Stimulated activated CD8-positive, alpha-beta memory T cell treated with anti-CD3 and anti-CD28 coated beads, Interleukin-15, amount 100 ng/mL, for 1 hour (primary cell): ENCODE measurements around the gene WSB1.
A peak's percentile ranks its signal among the peaks of the same experiment; 100 is the strongest.
"Not testable (repeated sequence)": the region's sequence is repeated elsewhere in the genome, so short reads cannot be mapped to it uniquely, and the experiment has no call there.

ENCODE experiments used
- DNase-seq: peaks from one replicate; pipeline ENCODE4 v3.0.0-alpha.2; 2020; ENCODE audit warnings: low read depth

The WSB1 gene, protein sequence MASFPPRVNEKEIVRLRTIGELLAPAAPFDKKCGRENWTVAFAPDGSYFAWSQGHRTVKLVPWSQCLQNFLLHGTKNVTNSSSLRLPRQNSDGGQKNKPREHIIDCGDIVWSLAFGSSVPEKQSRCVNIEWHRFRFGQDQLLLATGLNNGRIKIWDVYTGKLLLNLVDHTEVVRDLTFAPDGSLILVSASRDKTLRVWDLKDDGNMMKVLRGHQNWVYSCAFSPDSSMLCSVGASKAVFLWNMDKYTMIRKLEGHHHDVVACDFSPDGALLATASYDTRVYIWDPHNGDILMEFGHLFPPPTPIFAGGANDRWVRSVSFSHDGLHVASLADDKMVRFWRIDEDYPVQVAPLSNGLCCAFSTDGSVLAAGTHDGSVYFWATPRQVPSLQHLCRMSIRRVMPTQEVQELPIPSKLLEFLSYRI

DNA sequence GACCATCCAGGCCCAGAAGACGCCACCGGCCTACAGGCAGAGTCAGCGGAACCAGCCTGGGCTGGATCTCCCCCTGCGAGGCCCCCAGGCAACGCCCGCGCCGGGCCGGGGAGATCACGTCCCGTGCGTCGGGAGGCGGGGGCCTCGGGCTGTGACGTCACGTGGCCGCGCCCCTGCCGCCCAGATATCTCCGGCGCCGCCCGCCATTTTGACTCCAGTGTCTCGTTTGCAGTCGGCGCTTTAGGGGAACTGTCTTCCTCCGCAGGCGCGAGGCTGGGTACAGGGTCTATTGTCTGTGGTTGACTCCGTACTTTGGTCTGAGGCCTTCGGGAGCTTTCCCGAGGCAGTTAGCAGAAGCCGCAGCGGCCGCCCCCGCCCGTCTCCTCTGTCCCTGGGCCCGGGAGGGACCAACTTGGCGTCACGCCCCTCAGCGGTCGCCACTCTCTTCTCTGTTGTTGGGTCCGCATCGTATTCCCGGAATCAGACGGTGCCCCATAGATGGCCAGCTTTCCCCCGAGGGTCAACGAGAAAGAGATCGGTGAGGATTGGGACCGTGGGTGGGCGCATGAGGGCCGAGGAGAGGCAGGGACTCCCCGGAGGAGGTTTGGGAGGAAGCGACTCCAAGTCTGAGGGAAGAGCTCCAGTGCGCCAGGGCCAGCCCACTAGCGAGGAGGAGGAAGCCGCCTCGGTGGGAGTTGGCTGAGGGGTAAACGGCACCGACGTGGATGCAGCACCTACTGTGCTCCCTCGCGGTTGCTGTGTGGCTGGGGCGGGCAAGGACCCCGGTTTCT, at the start of gene WSB1:
Gene WSB1, plus strand, starts transcription at position 217 of the 791 bp plus-strand sequence. Its CDS starts 282 bp downstream, at position 499.
- DNase-seq = peak; percentile 81

DNA sequence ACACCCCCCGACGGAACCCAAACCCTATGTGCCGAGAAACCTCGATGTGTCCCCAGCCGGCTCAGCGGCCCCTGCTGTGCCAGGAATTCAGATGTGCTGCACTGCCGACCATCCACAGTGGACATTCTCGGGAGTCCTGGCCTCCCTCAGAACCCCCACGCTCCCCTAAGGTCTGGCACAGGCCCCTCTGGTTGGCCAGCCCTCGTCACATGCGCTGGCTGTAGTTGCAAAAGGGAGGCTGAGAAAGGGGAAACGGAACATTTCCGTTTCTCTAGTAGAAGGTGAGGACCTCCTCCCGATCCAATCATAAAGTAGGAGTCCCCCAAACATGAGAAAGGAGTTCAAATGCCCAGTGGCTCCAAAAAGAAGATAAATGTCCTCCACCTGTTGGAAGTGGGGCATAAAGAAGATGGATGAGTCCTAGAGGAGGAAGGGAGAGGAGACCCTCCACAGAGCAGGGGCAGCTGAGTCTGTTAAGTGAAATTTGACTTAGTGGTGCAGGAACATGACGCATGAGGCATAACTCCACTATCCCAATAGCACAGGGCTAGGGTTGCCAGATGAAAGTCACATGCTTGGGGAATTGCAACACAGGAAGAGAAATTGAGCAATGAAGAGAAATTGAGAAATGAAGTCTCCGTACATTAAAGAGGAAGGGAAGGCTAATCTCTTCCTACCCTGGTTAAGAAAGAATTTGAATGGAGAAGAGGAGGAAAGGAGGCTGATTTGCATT, 49.3 kb upstream of the WSB1 start:
- DNase-seq = no peak

DNA sequence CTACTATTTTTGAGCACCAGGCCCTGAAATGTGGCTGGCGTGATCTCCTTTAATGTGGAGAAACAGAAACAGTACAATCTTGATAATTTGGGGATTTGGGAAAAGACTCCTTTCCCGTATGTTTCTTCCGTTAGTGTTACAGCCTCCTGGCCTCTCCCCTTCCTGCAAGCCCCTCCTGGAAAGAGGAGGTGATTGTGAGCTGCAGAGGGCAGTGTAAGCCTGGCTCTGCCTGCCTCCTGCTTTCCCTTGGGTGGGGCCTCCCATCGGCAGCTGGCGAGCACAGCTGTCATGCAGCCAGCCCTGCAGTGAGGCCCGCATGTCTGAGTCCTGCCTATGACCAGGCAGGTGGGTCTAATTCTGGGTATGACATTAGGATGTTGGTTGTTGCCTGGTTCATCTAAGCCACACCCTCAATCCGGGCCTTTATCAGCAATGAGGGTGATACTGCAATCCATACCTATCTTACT, 48.7 kb upstream of the WSB1 start:
- peak; percentile 6 for DNase-seq

DNA sequence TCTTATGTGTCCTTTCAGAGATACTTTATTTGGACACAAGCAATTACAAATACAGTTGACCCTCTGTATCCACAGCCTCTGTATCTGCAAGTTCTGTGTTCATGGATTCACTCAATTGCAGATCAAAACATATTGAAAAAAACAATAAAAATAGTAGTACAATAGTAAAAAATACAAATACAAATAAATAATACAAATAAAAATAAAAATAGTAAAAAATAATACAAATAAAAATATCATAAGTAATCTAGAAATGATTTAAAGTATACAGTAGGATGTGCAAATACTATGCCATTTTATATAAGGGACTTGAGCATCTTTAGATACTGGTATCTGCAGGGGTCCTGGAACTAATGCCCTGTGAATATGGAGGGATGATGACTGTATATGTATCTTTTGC, 47.4 kb upstream of the WSB1 start:
- DNase-seq = no peak

DNA sequence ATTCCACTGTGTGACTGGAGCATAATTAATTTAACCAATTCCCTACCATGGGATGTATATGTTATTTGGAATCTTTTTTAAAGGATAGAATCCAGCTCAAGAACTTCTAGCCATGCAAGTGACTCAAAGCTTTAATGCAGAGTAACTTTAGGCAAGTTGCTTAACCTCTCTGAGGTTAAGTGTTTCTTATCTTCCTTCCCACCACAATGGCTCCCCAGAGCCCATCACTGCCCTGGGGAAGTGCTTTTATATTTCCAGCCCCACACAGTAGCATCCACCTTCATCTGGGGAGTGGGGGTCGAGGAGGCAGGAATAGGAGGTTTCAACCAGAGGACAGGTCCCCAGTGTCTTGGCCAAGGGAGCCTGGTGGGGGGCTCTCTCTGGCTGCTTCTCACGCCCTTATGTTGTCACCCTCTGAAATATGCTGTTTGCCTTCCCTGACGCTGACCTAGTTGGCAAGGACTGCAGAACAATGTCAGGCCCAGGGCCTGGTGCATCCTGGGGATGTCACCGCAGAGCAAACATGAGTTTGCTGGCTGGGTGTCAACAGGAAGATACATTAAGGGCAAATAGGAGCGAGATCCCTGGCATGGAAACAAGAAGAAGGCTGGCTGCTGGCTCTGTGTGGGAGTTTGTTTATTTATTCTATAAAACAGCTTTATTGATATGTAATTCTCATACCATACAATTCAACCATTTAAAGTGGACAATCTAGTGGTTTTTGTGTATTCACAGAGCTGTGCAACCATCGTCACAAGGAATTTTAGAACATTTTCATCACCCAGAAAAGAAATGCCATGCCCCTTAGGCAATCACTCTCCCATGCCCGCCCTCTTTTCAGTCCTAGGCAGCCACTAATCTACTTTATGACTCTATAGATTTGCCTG, 46.6 kb upstream of the WSB1 start:
- no peak for DNase-seq

DNA sequence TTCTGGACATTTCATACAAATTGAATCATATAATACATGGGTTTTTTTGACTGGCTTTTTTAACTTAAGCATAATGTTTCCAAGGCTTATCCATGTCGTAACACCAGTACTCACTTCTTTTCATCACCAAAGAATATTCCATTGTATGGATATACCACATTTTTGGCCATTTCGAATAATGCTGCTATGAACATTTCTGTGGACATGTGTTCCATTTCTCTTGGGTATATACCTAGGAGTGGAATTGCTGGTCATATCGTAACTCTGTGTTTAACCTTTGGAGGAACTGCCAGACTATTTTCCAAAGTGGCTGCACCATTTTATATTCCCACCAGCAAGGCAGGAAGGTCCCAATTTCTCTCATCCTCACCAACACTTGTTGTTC, 46.0 kb upstream of the WSB1 start:
- DNase-seq = no peak

DNA sequence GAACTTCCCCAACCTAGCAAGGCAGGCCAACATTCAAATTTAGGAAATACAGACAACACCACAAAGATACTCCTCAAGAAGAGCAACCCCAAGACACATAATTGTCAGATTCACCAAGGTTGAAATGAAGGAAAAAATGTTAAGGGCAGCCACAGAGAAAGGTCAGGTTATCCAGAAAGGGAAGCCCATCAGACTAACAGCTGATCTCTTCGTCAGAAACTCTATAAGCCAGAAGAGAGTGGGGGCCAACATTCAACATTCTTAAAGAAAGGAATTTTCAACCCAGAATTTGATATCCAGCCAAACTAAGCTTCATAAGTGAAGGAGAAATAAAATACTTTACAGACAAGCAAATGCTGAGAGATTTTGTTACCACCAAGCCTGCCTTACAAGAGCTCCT, 43.1 kb upstream of the WSB1 start:
- DNase-seq = not testable (repeated sequence)

DNA sequence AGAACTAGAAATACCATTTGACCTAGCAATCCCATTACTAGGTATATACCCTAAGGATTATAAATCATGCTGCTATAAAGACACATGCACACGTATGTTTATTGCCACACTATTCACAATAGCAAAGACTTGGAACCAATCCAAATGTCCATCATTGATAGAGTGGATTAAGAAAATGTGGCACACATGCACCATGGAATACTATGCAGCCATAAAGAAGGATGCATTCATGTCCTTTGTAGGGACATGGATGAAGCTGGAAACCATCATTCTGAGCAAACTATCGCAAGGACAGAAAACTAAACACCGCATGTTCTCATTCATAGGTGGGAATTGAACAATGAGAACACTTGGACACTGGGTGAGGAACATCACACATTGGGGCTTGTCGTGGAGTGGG, 39.1 kb upstream of the WSB1 start:
- DNase-seq = not testable (repeated sequence)

DNA sequence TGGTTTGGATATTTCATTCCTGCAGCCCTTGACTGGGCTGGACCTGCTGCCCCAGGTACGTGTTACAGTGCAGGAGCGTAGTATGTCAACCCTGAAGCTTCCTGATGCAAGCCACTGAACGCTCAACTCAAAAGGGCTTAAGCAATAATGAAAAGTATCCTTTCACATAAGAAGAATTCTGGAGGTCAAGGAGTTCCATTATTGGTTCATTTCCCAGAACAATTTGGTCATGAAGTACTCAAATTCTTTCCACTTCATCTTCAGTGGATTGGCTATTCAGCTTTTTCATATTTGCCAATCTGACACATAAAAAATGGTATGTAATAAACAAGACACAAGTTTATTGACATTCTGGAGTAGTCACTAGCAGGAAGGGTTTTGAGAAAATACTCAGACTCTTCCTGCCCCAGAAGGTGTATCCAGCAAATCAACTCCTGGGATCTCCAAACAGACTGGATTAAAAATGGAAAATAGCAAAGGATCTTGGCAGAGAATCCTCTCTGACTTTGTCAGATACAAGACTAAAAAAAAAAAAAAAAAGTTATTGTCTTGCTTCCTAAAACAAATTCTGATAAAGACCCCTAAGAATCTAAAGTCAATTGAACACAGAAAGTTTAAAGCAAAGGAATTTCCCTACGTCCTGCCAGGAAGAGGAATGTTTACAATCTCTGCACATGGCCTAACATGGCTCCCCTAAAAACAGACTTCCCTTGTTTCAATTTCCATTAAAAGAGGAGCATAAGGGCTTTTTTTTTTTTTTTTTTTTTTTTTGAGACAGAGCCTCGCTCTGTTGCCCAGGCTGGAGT, 37.5 kb upstream of the WSB1 start:
- no peak for DNase-seq

DNA sequence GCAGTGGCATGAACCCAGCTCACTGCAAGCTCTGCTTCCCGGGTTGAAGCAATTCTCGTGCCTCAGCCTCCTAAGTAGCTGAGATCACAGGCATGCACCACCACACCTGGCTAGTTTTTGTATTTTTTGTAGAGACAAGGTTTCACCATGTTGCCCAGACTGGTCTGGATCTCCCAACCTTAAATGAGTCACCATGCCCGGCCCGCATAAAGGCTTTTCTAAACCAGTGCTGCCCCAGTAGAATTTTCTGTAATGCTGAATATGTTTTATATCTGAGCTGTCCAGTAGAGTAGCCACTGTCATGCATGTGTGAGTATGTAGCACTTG, 36.9 kb upstream of the WSB1 start:
- no peak for DNase-seq

DNA sequence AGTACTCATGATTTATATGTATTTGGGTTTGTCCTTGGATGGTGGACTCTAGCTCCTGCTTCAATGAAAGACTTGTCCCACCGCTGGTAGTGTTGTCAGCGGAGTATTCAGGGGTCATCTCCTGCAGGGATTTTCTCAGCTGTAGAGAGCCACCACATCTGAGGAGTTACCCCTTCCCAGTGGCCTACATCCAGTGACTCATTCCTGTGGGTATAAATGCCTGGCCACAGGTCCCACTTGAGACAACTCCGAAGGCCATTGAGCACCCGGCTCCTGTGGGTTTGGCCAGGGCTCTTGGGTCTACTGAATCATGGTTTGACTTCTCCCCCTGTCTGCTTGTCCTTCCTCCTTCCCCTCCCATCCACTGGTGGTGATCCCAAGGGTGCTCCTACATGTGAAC, 34.6 kb upstream of the WSB1 start:
- no peak for DNase-seq

DNA sequence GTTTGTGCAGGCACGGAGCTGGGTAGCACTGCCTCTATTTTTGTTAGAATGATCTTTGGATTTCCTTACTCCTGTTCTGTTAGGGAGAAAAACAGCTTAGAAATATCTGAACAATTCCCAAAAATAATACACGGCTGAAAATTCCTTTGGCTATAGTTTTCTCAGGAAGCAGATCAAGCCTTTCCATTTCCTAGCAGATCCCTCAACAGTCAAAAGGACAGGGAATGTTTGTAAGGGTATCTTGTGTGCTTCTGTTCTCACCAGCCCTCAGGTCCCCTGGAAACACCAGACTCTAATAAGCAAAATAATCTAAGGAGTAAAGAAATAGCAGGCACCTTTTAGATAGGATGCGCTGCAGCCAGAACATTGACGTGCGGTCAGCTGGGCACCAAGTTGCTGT, 30.5 kb upstream of the WSB1 start:
- no peak for DNase-seq

DNA sequence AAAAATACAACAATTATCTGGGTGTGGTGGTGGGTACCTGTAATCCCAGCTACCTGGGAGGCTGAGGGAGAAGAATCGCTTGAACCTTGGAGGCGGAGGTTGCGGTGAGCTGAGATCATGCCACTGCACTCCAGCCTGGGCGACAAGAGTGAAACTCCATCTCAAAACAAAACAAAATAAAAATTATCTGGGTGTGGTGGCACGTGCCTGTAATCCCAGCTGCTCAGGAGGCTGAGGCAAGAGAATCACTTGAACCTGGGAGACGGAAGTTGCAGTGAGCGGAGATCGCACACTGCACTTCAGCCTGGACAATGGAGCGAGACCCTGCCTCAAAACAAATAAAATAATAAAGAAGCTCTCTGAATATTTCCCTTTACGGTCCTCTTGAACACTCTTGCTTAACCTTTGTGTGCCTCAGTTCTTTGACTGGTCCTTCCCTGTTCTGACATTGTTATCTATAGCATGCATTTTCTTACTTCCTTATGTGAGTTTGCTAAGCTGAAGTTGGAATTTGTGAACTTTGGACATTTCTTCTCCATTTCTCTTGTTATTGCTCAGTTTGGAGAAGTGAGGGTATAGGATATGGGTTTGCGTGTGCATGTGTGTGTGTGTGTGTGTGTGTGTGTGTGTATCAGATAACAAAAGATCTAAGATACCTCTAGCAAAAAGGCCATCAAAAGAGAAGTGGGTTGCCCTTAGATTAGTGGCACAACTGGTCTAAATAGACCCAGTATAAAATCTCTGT, 29.7 kb upstream of the WSB1 start:
- DNase-seq = no peak

DNA sequence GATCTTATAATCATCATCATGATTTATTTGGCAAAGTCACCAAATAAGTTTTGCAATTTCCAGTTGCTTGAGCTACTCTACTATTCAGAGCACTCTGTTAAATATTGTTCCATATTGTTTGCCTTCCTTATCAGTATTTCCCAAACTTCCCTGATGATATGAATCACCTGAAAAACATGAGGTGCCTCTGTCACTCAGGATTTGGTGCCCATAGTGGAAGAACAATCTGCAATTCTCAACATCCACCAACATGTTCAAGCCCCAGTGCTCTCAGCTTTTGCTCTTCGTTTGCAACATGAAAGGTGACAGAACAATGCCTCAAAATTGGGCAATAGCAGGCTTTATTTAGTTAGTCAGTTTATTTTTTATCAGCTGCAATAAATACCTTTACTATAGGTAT, 28.6 kb upstream of the WSB1 start:
- no peak for DNase-seq

DNA sequence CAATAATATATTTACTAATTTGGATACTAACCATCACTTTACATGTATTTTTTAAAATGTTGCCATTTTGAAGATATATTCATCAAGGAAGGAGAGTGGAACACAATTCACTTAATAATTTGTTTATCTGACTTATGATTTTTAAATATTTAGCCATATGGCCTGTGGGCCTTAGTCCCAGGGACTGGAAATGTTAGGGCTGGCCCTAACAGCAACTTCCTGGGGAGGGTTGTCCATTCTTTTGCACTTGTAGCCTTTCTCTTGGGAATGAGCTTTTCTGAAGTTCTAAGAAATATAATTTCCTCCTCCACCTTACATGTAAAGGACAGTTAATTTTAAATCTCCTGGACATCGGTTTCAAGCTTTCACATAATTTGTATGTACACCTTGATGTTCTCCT, 27.7 kb upstream of the WSB1 start:
- DNase-seq = no peak

DNA sequence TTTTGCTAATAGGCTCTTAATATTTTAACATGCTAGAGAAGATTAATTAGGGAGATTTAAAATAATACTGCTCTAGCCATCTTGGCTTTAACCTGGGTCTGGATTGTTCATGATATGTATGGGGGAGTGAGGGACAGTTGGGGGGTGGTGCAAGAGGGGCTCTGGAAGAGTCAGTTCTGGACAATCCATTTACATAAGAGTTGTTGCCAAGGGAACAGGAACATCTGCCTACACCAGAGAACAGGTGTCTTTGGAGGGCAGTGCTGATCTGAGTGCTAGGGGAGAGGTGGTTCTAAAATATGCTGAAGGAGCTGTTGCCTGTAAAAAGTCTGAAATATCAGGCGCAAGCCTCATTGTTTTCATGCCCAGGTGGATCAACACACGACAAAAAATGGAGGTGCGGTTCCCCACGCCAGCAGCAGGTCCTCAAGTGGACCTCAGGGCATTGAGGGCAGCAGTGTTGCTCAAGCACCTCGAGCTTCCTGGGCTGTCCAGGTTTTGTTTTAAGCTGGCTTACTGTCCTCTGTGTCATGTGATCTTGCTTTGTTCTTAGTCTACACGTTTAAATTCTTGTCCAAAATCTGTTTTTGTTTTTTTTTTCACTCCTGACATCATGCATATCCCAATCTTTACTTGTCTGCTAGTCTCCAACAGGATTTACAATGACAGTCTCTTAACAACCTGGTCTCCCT, 25.4 kb upstream of the WSB1 start:
- no peak for DNase-seq

DNA sequence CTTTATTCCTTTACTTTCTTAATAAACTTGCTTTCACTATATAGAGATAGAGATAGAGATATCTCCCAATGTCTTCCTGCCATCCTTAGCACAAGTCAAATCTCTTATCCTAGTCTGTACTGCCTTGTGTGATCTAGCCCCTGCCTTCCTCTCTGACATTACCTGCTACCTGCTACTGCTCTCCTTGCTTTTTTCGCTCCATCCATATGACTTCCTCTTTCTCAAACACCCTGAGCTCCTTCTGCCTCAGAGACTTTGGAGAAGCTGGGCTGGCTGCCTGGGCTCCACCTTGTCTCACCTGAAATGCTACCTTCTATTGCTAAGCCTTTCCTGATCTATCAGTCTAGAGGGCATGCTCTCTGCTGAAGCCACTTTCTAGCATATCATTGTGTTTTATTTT, 24.7 kb upstream of the WSB1 start:
- DNase-seq = no peak

DNA sequence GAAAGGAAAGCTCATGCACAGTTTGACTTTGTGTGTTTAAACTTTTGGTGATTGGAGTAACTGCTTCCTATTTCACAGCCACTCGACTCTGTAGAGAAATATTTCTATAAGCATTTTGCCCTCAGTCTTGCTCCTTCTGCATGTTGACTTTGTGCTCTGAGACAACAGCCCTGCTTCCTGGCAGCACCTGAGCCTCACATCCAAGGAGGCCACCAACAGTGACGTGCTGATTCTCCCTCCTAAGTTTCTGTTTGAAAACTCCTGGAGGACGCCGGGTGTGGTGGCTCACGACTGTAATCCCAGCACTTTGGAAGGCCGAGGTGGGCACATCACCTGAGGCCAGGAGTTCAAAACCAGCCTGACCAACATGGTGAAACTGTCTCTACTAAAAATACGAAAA, 23.9 kb upstream of the WSB1 start:
- DNase-seq = no peak

DNA sequence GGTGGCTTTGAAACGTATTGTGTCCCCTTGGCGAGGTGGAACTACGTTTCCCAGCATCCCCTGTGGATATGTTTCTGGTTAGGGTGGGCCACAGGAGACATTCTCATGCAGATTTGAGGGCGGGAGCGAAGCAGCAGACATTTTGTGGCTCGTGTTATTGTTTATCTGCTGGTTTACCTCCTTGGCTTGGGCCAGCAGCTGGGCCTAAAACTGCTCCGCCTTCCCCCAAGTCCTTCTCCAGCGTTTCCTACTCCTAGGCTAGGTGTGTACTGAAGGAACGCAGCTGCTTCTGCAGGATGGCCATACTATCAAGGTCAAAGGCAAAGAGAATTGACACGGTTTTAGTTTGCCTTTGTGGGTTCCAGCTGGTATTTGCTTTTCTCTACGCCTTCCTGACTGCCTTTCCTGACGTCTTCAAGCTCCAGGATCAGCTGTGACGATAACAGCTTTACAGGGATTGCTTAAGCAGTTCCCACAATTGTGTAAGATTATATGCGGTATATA, 17.2 kb upstream of the WSB1 start:
- no peak for DNase-seq
